Activated CD8-positive, alpha-beta memory T cell treated with anti-CD3 and anti-CD28 coated beads for 48 hours (primary cell): ENCODE data around the gene ZNF598.
"Not testable (repeated sequence)": the region's sequence is repeated elsewhere in the genome, so short reads cannot be mapped to it uniquely, and the experiment has no call there.

ENCODE experiments used
- DNase-seq, 3 experiments: peaks; one replicate each; pipeline ENCODE4 v3.0.0-alpha.2; 2020; ENCODE audit warnings: low read depth in 2 of 3, low spot score in 2 of 3

ZNF598 gene

DNA sequence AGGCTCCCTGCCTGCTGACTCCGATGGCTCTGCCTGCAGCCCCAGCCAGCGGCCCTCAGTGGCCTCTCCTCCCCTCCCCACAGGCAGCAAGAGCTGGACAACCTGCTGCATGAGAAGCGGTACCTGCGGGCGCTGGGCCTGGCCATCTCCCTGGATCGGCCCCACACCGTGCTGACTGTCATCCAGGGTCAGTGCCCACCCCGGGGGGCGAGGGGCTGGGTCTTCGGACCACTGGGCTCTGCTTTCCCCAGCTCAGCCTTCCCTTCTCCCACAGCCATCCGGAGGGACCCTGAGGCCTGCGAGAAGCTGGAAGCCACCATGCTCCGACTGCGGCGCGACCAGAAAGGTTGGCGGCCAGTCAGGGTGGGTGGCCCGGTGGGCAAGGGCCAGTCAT lies 31.7 kb downstream of the ZNF598 start:
- DNase-seq = no peak

DNA sequence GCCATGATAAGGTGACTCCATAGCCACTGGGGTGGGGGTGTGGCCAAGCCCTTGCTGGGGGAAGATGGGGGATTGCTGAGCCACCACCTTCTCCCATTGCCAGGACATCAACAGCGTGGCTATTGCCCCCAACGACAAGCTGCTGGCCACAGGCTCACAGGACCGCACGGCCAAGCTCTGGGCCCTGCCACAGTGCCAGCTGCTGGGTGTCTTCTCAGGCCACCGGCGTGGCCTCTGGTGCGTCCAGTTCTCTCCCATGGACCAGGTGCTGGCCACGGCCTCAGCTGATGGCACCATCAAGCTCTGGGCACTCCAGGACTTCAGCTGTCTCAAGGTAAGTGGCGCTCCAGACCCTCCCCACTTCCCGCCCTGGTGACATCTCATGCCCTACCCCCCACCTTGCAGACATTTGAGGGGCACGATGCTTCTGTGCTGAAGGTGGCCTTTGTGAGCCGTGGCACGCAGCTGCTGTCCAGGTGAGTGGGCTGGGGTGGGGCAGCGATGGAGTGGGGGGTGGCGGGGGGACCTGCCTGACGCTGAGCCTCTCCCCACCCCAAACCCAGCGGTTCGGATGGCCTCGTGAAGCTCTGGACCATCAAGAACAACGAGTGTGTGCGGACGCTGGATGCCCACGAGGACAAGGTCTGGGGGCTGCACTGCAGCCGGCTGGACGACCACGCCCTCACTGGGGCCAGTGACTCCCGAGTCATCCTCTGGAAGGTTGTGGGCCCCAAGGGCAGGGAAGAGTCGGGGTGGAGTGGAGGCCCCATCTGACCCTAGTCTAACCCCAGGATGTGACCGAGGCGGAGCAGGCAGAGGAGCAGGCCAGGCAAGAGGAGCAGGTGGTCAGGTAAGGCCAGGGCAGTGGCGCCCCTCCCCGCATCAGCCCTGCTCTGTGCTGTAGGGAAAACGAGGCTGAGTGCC lies 32.4 kb downstream of the ZNF598 start:
- no peak for DNase-seq

DNA sequence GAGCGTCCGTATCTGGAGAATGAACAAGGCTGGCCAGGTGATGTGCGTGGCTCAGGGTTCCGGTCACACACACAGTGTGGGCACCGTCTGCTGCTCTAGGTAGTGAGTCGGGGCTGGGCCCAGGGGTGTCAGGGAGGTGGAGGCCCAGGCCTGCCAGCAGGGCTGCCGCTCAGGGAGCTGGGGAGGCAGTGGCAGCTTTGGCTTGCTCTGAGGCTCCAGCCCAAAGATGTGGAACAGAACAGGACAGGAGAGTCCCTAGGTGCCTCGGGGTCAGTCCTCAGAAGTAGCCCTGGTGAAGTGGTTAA lies 33.5 kb downstream of the ZNF598 start:
- no peak for DNase-seq

DNA sequence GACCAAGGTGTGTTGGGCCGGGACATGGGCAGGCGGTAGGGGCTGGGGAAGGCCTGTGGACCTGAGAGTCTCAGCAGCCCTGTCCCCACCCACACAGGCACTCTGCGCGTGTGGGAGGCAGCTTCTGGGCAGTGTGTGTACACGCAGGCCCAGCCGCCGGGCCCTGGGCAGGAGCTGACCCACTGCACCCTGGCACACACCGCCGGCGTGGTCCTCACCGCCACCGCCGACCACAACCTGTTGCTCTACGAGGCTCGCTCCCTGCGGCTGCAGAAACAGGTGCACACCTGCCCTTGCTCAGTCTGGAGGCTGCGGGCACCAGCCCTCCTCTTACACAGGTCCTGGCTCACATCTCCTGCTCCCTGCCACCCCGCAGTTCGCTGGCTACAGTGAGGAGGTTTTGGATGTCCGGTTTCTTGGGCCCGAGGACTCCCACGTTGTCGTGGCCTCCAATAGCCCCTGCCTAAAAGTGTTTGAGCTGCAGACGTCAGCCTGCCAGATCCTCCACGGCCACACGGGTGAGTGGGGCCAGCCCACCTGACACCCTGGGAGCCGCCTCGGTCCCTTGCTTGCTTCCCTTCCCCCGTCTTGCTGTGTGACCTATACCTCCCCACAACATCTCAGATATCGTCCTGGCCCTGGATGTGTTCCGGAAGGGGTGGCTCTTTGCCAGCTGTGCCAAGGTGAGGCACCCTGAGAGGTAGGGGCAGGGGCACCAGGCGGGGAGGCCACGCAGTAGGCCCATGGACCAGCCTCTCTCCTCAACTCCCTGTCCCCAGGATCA lies 34.0 kb downstream of the ZNF598 start:
- DNase-seq = no peak

DNA sequence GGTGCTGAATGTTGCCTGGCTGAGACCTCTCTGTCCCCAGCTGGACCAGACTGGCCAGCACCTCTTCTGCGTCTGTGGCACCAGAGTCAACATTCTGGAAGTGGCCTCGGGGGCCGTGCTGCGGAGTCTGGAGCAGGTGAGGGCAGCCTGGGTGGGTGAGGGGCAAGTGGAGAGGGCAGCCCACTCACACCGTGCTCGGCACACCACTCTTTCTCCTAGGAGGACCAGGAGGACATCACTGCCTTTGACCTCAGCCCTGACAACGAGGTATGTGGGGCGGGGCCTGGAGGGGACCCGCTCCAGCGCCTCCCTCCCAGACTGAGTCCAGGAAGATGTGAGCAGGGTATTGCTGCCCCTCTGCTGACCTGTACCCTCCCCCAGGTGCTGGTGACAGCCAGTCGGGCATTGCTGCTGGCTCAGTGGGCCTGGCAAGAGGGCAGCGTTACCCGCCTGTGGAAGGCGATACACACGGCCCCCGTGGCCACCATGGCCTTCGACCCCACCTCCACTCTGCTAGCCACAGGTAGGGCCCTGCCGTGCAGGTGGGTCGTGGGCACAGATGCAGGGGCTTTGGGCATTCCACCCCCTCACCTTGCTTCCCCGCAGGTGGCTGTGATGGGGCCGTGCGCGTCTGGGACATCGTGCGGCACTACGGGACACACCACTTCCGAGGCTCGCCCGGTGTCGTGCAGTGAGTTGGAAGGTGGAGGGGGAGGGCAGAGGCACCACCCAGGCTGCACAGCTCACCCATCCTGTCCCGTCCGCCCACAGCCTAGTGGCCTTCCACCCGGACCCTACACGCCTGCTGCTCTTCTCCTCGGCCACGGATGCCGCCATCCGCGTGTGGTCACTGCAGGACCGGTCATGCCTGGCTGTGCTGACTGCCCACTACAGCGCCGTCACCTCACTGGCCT lies 35.2 kb downstream of the ZNF598 start:
- no peak for DNase-seq

DNA sequence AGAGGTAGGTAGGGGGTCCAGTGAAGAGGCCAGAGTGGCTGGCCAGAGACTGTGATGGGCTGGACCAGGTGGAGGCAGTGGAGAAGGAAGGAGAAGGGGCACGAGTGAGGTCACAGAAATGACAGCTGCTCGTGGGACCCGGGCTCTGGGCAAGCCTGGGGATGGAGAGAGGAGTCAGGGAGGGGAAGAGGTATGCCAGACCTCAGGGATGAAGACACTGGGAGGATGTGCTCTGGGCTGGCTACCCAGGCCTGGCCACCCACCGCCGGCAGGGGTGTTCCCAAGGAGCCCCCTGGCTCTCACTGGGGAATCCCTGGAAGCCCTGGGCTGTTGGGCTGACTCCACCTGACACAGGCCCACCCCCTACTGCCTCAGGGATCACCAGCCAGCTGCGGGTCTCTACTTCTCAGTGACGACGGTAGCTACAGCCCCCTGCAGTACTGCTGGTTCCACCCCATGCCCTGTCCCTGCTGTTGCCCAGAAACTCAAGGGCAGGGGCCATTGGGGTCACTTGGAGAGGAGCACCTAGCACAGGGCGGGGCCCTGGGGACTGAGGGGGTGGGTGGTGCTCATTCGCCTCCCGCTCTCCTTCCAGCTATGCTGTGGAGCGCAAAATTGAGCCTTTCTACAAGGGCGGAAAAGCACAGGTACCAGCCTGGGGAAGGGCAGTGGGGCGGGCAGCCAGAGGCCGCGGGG lies 36.0 kb downstream of the ZNF598 start:
- DNase-seq = no peak

DNA sequence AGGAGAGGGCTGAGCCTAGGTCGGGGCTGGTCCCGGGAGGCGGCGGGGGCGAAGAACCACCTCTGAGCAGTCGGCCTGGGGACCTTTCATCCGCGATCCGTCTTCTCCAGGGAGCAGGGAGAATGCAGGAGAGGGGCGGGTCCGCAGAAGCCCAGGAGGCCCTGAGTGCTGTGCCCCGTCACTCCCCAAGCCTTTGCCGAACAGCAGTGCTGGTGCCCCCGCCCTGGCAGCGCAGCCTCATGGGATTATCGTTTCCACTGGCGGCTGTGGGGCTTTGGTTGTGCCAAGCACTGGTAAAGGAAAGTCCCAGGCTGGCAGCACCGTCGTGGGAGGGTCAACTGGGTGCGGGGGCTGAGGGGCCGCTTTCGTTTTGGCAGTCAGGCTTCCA lies 37.1 kb downstream of the ZNF598 start:
- DNase-seq = no peak

DNA sequence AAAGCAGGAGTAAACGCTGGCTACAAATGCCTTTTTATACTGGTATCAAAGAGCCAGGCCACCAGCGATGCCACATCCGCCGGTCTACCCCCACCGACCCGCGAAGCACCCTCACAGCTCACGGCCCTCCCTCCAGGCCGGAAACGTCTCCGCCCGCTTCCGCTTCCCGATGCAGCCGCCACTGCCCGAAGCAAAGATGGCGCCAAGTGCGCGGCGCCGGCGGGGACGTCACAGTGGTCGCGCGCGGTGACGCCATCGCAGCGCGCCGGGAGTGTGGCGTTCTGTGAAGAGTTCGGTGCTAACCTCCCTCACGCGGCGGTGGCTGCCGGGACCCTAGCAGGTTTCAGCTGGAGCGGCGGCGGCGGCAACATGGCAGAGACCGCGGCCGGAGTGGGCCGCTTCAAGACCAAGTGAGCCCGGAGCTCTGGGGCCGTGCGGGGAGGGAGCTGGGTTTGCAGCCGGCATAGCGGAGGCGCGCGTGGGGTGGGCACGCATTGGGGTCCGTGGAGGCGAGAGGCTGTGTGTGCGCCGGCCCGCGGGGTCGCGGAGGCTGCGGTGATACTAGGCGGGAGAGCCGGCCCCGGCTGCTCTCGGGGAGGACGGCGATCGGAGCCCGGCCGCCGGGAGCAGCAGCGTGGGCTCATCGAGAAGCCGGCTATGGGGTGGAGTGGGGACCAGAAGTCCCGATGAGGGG lies 37.7 kb downstream of the ZNF598 start, which contains the start of gene TBL3:
TBL3 (plus strand) TSS at position 258 of the 694 bp plus-strand sequence; CDS start at position 370, 112 bp downstream.
- peak; percentile 96 to 98 (median 97) for DNase-seq

DNA sequence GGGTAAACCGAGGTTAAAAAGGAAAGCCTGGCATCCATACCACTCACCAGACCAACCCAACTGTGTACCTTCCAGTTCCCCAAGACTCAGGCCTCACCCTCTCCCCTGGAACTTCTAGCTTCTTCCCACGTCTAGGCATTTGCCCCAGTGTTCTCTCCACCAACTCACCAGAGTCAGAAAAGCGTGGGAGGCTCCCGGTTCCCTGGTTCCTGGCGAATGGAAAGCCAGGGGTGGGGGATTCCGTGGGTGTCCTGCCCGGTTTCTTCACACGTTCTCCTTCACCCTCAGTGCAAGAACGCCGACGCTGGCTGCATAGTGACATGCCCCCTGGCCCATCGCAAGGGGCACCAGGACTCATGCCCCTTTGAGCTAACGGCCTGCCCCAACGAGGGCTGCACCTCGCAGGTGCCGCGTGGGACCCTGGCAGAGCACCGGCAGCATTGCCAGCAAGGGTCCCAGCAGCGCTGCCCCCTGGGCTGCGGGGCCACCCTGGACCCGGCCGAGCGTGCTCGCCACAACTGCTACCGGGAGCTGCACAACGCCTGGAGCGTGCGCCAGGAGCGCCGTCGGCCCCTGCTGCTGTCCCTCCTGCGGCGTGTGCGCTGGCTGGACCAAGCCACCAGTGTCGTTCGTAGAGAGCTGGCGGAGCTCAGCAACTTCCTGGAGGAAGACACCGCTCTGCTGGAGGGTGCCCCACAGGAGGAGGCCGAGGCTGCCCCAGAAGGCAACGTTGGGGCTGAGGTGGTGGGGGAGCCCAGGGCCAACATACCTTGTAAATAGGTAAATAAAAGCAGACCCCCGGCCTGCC lies 41.3 kb downstream of the ZNF598 start:
- DNase-seq = no peak

DNA sequence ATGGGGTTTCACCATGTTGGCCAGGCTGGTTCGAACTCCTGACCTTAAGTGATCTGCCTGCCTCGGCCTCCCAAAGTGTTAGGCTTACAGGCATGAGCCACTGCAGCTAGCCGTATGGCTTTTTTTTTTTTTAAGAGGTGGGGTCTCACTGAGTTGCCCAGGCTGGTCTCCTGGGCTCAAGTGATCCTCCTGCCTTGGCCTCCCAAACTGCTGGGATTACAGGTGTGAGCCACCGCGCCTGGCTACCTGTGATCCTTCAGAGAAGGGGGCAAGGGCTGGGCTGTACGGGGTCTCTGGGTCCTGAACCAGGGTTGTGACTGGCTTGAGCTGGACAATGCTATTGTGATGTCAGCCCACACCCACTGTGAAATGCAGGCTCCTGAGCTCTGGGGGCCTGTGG lies 43.2 kb downstream of the ZNF598 start, which contains the start of gene RNF151:
RNF151 (plus strand) TSS at position 397 of the 400 bp plus-strand sequence. CDS start 26 bp downstream, outside the sequence.
- no peak for DNase-seq

DNA sequence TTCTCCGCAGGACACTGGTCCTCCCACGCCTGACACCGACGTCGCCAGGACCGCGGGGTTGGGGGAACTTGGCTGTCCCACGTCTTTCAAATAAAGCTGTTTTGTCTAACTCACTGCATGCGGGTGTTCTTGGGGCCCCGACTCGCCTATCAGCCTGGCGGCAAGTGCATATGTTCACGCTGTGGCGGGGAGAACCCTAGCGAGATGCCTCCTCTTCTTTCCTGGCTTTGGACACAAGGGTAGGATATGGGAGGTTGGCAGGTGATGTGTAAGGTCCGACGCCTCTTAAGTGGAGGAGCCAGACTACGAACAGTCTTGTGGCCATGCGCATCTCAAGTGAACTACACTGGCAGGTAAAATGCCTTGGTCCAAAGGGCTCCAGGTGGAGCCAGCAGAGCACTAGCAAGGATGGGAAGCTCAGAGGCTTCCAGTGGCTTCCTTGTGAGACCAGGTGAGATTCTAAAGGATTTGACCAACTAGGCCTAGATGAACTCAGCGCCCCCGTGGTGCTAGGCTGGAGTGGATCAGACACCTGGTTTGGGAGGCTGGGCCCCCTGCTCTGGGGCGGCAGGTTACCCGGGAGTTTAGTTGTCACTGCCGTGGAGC lies 44.1 kb downstream of the ZNF598 start:
- no peak for DNase-seq

DNA sequence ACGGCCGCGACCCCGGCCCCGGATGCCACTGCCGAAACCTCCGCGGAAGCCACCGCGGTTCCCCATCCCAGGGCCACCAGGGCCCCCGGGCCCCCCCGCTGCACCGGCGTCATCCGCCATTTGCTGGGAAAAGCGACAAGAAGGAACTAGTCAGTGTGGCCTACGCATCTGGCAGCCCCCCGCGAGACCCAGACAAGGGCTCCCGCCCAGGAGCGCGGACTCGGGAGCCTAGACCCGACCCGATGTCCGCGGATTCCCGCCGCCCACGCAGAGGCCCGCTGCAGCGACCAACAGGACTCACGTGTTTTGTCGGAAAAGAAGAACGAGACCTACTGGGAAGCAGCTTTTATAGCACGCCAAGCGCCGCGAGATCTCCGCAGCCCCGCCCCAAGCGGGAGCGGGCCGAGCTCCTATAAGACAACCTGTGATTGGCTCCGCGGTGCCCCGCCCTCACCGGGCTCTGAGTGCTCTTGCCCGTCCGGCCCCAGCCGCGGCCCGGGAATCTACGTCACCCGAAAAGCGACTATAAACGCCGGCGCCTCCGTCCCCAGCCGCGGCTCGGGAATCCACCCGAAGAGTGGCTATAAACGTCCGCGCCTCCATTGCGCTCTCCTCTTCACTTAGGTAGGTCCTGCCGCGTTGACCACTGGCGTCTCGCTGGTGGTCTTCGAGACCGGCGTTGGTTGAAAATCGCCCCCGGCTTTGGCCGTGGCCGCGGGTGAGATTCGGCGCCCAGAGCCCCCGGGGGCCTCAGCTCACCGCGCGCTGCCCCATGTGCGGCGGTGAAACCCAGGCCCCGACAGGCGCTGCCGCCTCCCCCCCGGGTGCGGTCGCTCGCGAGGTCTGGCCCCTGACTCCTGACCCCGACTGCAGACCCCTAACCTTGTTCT lies 44.9 kb downstream of the ZNF598 start, which contains the start of gene RPS2:
RPS2 (minus strand) TSS at position 321 of the 890 bp plus-strand sequence; CDS start at position 120, 201 bp downstream.
- DNase-seq = peak; percentile 92 to 95 (median 95)

DNA sequence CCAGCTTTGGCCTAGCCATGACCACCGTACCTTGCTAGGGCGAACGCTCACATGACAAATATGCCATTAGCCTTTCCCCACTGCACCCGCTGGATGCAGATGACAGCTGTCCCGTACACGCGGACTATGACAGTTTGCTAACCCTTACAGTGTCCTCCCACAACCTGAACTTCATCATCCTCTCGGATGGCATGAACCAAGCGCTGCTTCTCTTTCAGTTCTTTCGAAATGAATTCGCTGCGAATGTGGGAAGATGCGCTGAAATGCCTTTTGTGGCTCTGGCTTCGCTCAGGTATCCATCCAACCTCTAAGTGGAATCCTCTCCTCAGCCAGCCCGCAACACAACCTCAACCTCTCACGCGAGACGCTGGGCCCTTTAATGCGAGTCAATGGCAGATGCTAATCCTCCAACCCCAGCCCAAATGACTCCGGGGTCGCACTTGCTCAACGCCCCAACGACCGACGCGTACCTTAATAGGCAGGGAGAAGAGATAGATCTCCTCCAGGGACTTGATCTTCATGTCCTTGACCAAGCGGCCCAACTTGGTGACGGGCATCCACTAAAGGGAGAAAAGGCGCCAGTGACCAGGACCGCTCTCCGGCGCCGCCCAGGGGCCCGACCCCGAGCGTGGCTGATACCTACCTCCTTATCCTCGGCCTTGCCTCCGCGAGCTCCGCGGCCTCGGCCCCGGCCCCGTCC lies 45.7 kb downstream of the ZNF598 start:
- DNase-seq = no peak

DNA sequence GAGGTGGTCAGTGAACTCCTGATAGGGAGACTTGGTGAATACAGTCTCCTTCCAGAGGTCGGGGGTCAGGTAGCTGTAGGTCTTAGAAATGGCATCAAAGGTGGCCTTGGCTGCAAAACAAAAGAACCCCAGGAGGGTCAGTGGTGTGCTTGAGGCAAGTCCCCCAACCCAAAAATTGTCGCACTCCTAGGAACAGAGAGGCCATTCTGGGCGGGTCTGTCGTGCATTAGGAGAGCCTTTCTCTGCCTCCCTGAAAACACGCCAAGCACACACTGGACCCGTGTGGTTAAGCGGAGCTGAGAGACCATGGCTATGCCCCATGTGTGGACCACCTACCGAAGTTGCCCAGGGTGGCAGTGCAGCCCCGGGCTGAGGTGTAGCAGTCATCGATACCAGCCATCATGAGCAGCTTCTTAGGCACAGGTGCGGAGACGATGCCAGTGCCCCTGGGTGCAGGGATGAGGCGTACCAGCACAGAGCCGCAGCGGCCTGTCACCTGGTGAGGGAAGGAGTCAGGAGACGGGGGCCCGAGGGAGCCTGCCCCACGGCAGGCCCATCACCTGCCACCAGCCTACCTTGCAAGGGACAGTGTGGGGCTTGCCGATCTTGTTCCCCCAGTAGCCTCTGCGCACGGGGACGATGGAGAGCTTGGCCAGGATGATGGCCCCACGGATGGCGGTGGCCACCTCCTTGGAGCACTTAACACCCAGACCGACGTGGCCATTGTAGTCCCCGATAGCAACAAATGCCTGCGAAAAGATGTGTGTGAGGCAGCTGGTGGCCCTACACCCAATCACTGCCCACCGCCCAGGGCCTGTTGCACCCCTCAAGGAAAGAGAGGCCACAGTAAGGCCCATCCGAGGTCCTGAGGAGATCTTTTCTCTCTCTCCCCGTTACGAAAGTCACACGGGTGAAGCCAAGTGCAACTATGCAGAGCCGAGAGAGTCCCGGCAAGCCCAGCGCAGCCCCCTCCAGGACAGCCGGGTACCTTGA lies 47.2 kb downstream of the ZNF598 start:
- DNase-seq = not testable (repeated sequence)

DNA sequence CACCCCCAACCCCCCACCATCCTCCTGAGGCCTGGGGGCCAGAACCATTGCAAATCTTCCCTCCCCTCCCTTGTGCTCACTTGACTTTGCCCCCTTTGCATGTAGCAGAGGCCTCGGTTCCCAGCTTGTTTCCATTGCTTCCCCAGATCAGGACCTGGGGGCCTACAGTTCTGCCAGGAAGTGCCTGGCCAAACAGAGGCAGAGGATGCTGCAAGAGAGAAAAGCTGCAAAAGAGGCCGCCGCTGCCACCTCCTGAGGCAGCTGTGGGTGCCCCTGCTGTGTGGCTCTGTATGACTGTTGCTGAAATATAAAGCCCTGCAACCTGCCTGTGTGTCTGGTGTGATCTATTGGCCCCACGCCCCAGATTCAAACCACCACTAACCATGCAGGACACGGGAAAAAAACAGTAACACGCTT lies 48.0 kb downstream of the ZNF598 start:
- DNase-seq = no peak
